H9 (cell line): ENCODE results near the gene NUP214. TPM values are rescaled to one million over a fixed set of nuclear protein-coding genes. Genes with fewer than 3 reads are reported as not detected.

Source experiments
- DNase-seq: peaks from one replicate; pipeline ENCODE4 v3.0.0-alpha.2; 2017
- H2AFZ ChIP-seq: one replicate; pipeline ENCODE4 v1.6.1; 2013; ENCODE audit warnings: mild to moderate bottlenecking, low read length, control low read depth, moderate library complexity
- H2AK5ac ChIP-seq: 2 replicates; pipeline ENCODE4 v1.6.1; 2013; ENCODE audit warnings: low read length, control low read depth, mixed read lengths; ENCODE audit not compliant: insufficient read length
- H2BK120ac ChIP-seq: one replicate; pipeline ENCODE4 v1.6.1; 2013; ENCODE audit warnings: low read depth, mild to moderate bottlenecking, low read length, control low read depth, inconsistent platforms; ENCODE audit not compliant: poor library complexity, severe bottlenecking
- H2BK12ac ChIP-seq: 2 replicates; pipeline ENCODE4 v1.6.1; 2013; ENCODE audit warnings: low read length, control low read depth, mixed read lengths, low read depth; ENCODE audit not compliant: insufficient read length
- H2BK15ac ChIP-seq: 2 replicates; pipeline ENCODE4 v1.6.1; 2013; ENCODE audit warnings: low read depth, low read length, control low read depth
- H2BK20ac ChIP-seq: one replicate; pipeline ENCODE4 v1.6.1; 2013; ENCODE audit warnings: low read depth, mild to moderate bottlenecking, low read length, control low read depth, inconsistent platforms; ENCODE audit not compliant: poor library complexity, severe bottlenecking
- H2BK5ac ChIP-seq: 2 replicates; pipeline ENCODE4 v1.6.1; 2013; ENCODE audit warnings: low read length, control low read depth, mixed read lengths; ENCODE audit not compliant: insufficient read length
- H3K14ac ChIP-seq: 2 replicates; pipeline ENCODE4 v1.6.1; 2013; ENCODE audit warnings: low read length, control low read depth; ENCODE audit not compliant: insufficient read depth
- H3K18ac ChIP-seq: 2 replicates; pipeline ENCODE4 v1.6.1; 2013; ENCODE audit warnings: low read depth, mild to moderate bottlenecking, mixed read lengths, low read length, control low read depth; ENCODE audit not compliant: insufficient read length
- H3K23ac ChIP-seq: 2 replicates; pipeline ENCODE4 v1.6.1; 2013; ENCODE audit warnings: low read length, control low read depth, mixed read lengths, low read depth; ENCODE audit not compliant: insufficient read length
- H3K23me2 ChIP-seq: 2 replicates; pipeline ENCODE4 v1.6.1; 2013; ENCODE audit warnings: low read depth, mild to moderate bottlenecking, mixed read lengths, low read length, control low read depth; ENCODE audit not compliant: insufficient read length, poor library complexity, severe bottlenecking
- H3K27ac ChIP-seq: 2 replicates; pipeline ENCODE4 v1.5.1; 2013; ENCODE audit warnings: low read length, control low read depth, mixed read lengths, low read depth; ENCODE audit not compliant: insufficient read length
- H3K27me3 ChIP-seq: 2 replicates; pipeline ENCODE4 v1.6.1; 2013; ENCODE audit warnings: low read length, control low read depth, inconsistent platforms; ENCODE audit not compliant: insufficient read depth
- H3K4ac ChIP-seq: 2 replicates; pipeline ENCODE4 v1.6.1; 2013; ENCODE audit warnings: low read depth, mild to moderate bottlenecking, control low read depth, inconsistent platforms, low read length, moderate library complexity
- H3K4me1 ChIP-seq: 2 replicates; pipeline ENCODE4 v1.6.1; 2013; ENCODE audit warnings: low read length, control low read depth, inconsistent platforms; ENCODE audit not compliant: insufficient read depth
- H3K4me2 ChIP-seq: 2 replicates; pipeline ENCODE4 v1.6.1; 2013; ENCODE audit warnings: low read length, control low read depth, mixed read lengths; ENCODE audit not compliant: insufficient read length, insufficient read depth
- H3K56ac ChIP-seq: 2 replicates; pipeline ENCODE4 v1.6.1; 2013; ENCODE audit warnings: low read depth, mild to moderate bottlenecking, mixed read lengths, low read length, control low read depth; ENCODE audit not compliant: insufficient read length
- H3K79me1 ChIP-seq: 2 replicates; pipeline ENCODE4 v1.6.1; 2013; ENCODE audit warnings: low read depth, mild to moderate bottlenecking, moderate library complexity, low read length, control low read depth, inconsistent platforms; ENCODE audit not compliant: insufficient read depth, poor library complexity, severe bottlenecking
- H3K79me2 ChIP-seq: 2 replicates; pipeline ENCODE4 v1.6.1; 2013; ENCODE audit warnings: low read length, control low read depth, inconsistent platforms; ENCODE audit not compliant: insufficient read depth
- H3K9ac ChIP-seq: 2 replicates; pipeline ENCODE4 v1.6.1; 2013; ENCODE audit warnings: low read length, control low read depth, mixed read lengths; ENCODE audit not compliant: insufficient read length; ENCODE audit errors: extremely low read depth
- H3K9me3 ChIP-seq: one replicate; pipeline ENCODE4 v1.6.1; 2013; ENCODE audit warnings: low read depth, low read length, inconsistent platforms; ENCODE audit not compliant: control insufficient read depth
- H3T11ph ChIP-seq: one replicate; pipeline ENCODE4 v1.6.1; 2013; ENCODE audit warnings: mild to moderate bottlenecking, low read length, control low read depth, inconsistent platforms
- H4K20me1 ChIP-seq: one replicate; pipeline ENCODE4 v1.6.1; 2013; ENCODE audit not compliant: control insufficient read depth, insufficient read length, insufficient read depth
- H4K5ac ChIP-seq: 2 replicates; pipeline ENCODE4 v1.6.1; 2013; ENCODE audit warnings: low read depth, mild to moderate bottlenecking, mixed read lengths, low read length, control low read depth; ENCODE audit not compliant: insufficient read length
- H4K8ac ChIP-seq: replicated peaks from 2 replicates; pipeline ENCODE4 v1.6.1; 2013; ENCODE audit warnings: low read length, control low read depth, mixed read lengths, low read depth; ENCODE audit not compliant: insufficient read length
- H4K91ac ChIP-seq: 2 replicates; pipeline ENCODE4 v1.6.1; 2013; ENCODE audit warnings: low read depth, mild to moderate bottlenecking, moderate library complexity, mixed read lengths, low read length, control low read depth; ENCODE audit not compliant: insufficient read length
- H3K27ac Mint-ChIP-seq, 3 experiments: 2 replicates in 2 of 3; 3 replicates in 1 of 3; pipeline ENCODE4 v1.8.0; 2020 to 2021; ENCODE audit warnings: mixed read lengths in 3 of 3, mild to moderate bottlenecking in 1 of 3, moderate library complexity in 1 of 3
- H3K27me3 Mint-ChIP-seq: 2 replicates; pipeline ENCODE4 v1.8.0; 2021; ENCODE audit warnings: low read depth, mild to moderate bottlenecking, moderate library complexity, mixed read lengths
- H3K36me3 Mint-ChIP-seq, 3 experiments: 2 replicates in 2 of 3; 3 replicates in 1 of 3; pipeline ENCODE4 v1.8.0; 2020 to 2021; ENCODE audit warnings: low read depth in 3 of 3, mixed read lengths in 3 of 3; ENCODE audit not compliant: insufficient read depth in 1 of 3
- H3K4me1 Mint-ChIP-seq, 2 experiments: 2 replicates each; pipeline ENCODE4 v1.8.0; 2020; ENCODE audit warnings: mixed read lengths in 2 of 2
- H3K4me3 Mint-ChIP-seq, 2 experiments: 2 replicates in 1 of 2; 3 replicates in 1 of 2; pipeline ENCODE4 v1.8.0; 2020 to 2021; ENCODE audit warnings: mild to moderate bottlenecking in 2 of 2, mixed read lengths in 2 of 2, moderate library complexity in 1 of 2
- H3K9me3 Mint-ChIP-seq, 2 experiments: 2 replicates in 1 of 2; 3 replicates in 1 of 2; pipeline ENCODE4 v1.8.0; 2020; ENCODE audit warnings: mild to moderate bottlenecking in 2 of 2, mixed read lengths in 2 of 2, moderate library complexity in 1 of 2
- CTCF ChIP-seq: fragments of 200-600 bp; sonication (generic); conservative IDR thresholded peaks from 3 replicates; pipeline ENCODE4 v1.8.0; 2021; ENCODE audit warnings: antibody characterized with exemption, mild to moderate bottlenecking
- WGBS: extraction: QIAGEN DNeasy Blood & Tissue Kit; methylation state at CpG from one replicate; pipeline ENCODE4 v1.1.7; 2013; ENCODE audit warnings: missing lambda C conversion rate, low lambda C conversion rate, mixed read lengths; ENCODE audit not compliant: insufficient read length; ENCODE audit errors: extremely low coverage; 5-methylcytosine and 5-hydroxymethylcytosine counted together
- total RNA-seq: library from RNA; stranded (reverse); gene quantifications from 2 replicates; pipeline ENCODE4 v1.2.1, GENCODE V29; 2021

Gene NUP214
- total RNA-seq, 1 experiment from 2014 or later = 53.8 TPM

GRCh38 chr9:131146186-131146585, 20.8 kb downstream of the NUP214 start:
- no peaks in the 10 kb centered on the region for H3K9me3 Mint-ChIP-seq
- no CpG with 5 or more reads among the region's 4 CpGs for WGBS

More at GRCh38 chr9:131146186-131146585, 20.8 kb downstream of the NUP214 start:
- no peak for DNase-seq
- Histone ChIP-seq H3K14ac (no peak overlapping the region), H2BK12ac (no peak overlapping the region), H3K9ac (no peak overlapping the region), H3K18ac (no peak overlapping the region), H2BK20ac (no peak overlapping the region), H3K23me2 (no peaks in the 10 kb centered on the region), H2AK5ac (no peak overlapping the region), H4K91ac (no peak overlapping the region), H3K4me1 (no peaks in the 10 kb centered on the region), H2AFZ (no peak overlapping the region), H3K23ac (no peak overlapping the region), H3K79me1 (no peaks in the 10 kb centered on the region), H3K27me3 (no peaks in the 10 kb centered on the region), H2BK120ac (no peak overlapping the region), H4K20me1 (no peaks in the 10 kb centered on the region), H3K56ac (no peak overlapping the region), H2BK5ac (no peak overlapping the region), H4K5ac (no peak overlapping the region), H3K27ac (no peak overlapping the region), H2BK15ac (no peak overlapping the region), H3K4me2 (no peak overlapping the region), H4K8ac (no peak overlapping the region), H3K4ac (no peak overlapping the region), H3T11ph (no peak overlapping the region), H3K79me2 (no peaks in the 10 kb centered on the region), H3K9me3 (no peaks in the 10 kb centered on the region)
- H3K36me3 Mint-ChIP-seq = peaks cover 29 to 88% (median 77%) of the 10 kb centered on the region in 3 experiments; a peak in 6 of 7 replicates
- no peak overlapping the region for H3K27ac Mint-ChIP-seq
- TF ChIP-seq CTCF = no peak
- H3K4me3 Mint-ChIP-seq = no peak overlapping the region
- H3K27me3 Mint-ChIP-seq = no peaks in the 10 kb centered on the region
- H3K4me1 Mint-ChIP-seq = peaks cover 0 to 12% of the 10 kb centered on the region in 2 experiments; a peak in 2 of 4 replicates
